H9 (cell line): ENCODE data around the gene PPM1M. TPM values are rescaled to one million over a fixed set of nuclear protein-coding genes. Genes with fewer than 3 reads are reported as not detected.

ENCODE experiments used
- DNase-seq: peaks from one replicate; pipeline ENCODE4 v3.0.0-alpha.2; 2017
- H2AFZ ChIP-seq: one replicate; pipeline ENCODE4 v1.6.1; 2013; ENCODE audit warnings: mild to moderate bottlenecking, low read length, control low read depth, moderate library complexity
- H2AK5ac ChIP-seq: 2 replicates; pipeline ENCODE4 v1.6.1; 2013; ENCODE audit warnings: low read length, control low read depth, mixed read lengths; ENCODE audit not compliant: insufficient read length
- H2BK120ac ChIP-seq: one replicate; pipeline ENCODE4 v1.6.1; 2013; ENCODE audit warnings: low read depth, mild to moderate bottlenecking, low read length, control low read depth, inconsistent platforms; ENCODE audit not compliant: poor library complexity, severe bottlenecking
- H2BK12ac ChIP-seq: 2 replicates; pipeline ENCODE4 v1.6.1; 2013; ENCODE audit warnings: low read length, control low read depth, mixed read lengths, low read depth; ENCODE audit not compliant: insufficient read length
- H2BK15ac ChIP-seq: 2 replicates; pipeline ENCODE4 v1.6.1; 2013; ENCODE audit warnings: low read depth, low read length, control low read depth
- H2BK20ac ChIP-seq: one replicate; pipeline ENCODE4 v1.6.1; 2013; ENCODE audit warnings: low read depth, mild to moderate bottlenecking, low read length, control low read depth, inconsistent platforms; ENCODE audit not compliant: poor library complexity, severe bottlenecking
- H2BK5ac ChIP-seq: 2 replicates; pipeline ENCODE4 v1.6.1; 2013; ENCODE audit warnings: low read length, control low read depth, mixed read lengths; ENCODE audit not compliant: insufficient read length
- H3K14ac ChIP-seq: 2 replicates; pipeline ENCODE4 v1.6.1; 2013; ENCODE audit warnings: low read length, control low read depth; ENCODE audit not compliant: insufficient read depth
- H3K18ac ChIP-seq: 2 replicates; pipeline ENCODE4 v1.6.1; 2013; ENCODE audit warnings: low read depth, mild to moderate bottlenecking, mixed read lengths, low read length, control low read depth; ENCODE audit not compliant: insufficient read length
- H3K23ac ChIP-seq: 2 replicates; pipeline ENCODE4 v1.6.1; 2013; ENCODE audit warnings: low read length, control low read depth, mixed read lengths, low read depth; ENCODE audit not compliant: insufficient read length
- H3K23me2 ChIP-seq: 2 replicates; pipeline ENCODE4 v1.6.1; 2013; ENCODE audit warnings: low read depth, mild to moderate bottlenecking, mixed read lengths, low read length, control low read depth; ENCODE audit not compliant: insufficient read length, poor library complexity, severe bottlenecking
- H3K27ac ChIP-seq: 2 replicates; pipeline ENCODE4 v1.5.1; 2013; ENCODE audit warnings: low read length, control low read depth, mixed read lengths, low read depth; ENCODE audit not compliant: insufficient read length
- H3K27me3 ChIP-seq: 2 replicates; pipeline ENCODE4 v1.6.1; 2013; ENCODE audit warnings: low read length, control low read depth, inconsistent platforms; ENCODE audit not compliant: insufficient read depth
- H3K4ac ChIP-seq: 2 replicates; pipeline ENCODE4 v1.6.1; 2013; ENCODE audit warnings: low read depth, mild to moderate bottlenecking, control low read depth, inconsistent platforms, low read length, moderate library complexity
- H3K4me1 ChIP-seq: 2 replicates; pipeline ENCODE4 v1.6.1; 2013; ENCODE audit warnings: low read length, control low read depth, inconsistent platforms; ENCODE audit not compliant: insufficient read depth
- H3K4me2 ChIP-seq: 2 replicates; pipeline ENCODE4 v1.6.1; 2013; ENCODE audit warnings: low read length, control low read depth, mixed read lengths; ENCODE audit not compliant: insufficient read length, insufficient read depth
- H3K56ac ChIP-seq: 2 replicates; pipeline ENCODE4 v1.6.1; 2013; ENCODE audit warnings: low read depth, mild to moderate bottlenecking, mixed read lengths, low read length, control low read depth; ENCODE audit not compliant: insufficient read length
- H3K79me1 ChIP-seq: 2 replicates; pipeline ENCODE4 v1.6.1; 2013; ENCODE audit warnings: low read depth, mild to moderate bottlenecking, moderate library complexity, low read length, control low read depth, inconsistent platforms; ENCODE audit not compliant: insufficient read depth, poor library complexity, severe bottlenecking
- H3K79me2 ChIP-seq: 2 replicates; pipeline ENCODE4 v1.6.1; 2013; ENCODE audit warnings: low read length, control low read depth, inconsistent platforms; ENCODE audit not compliant: insufficient read depth
- H3K9ac ChIP-seq: 2 replicates; pipeline ENCODE4 v1.6.1; 2013; ENCODE audit warnings: low read length, control low read depth, mixed read lengths; ENCODE audit not compliant: insufficient read length; ENCODE audit errors: extremely low read depth
- H3K9me3 ChIP-seq: one replicate; pipeline ENCODE4 v1.6.1; 2013; ENCODE audit warnings: low read depth, low read length, inconsistent platforms; ENCODE audit not compliant: control insufficient read depth
- H3T11ph ChIP-seq: one replicate; pipeline ENCODE4 v1.6.1; 2013; ENCODE audit warnings: mild to moderate bottlenecking, low read length, control low read depth, inconsistent platforms
- H4K20me1 ChIP-seq: one replicate; pipeline ENCODE4 v1.6.1; 2013; ENCODE audit not compliant: control insufficient read depth, insufficient read length, insufficient read depth
- H4K5ac ChIP-seq: 2 replicates; pipeline ENCODE4 v1.6.1; 2013; ENCODE audit warnings: low read depth, mild to moderate bottlenecking, mixed read lengths, low read length, control low read depth; ENCODE audit not compliant: insufficient read length
- H4K8ac ChIP-seq: replicated peaks from 2 replicates; pipeline ENCODE4 v1.6.1; 2013; ENCODE audit warnings: low read length, control low read depth, mixed read lengths, low read depth; ENCODE audit not compliant: insufficient read length
- H4K91ac ChIP-seq: 2 replicates; pipeline ENCODE4 v1.6.1; 2013; ENCODE audit warnings: low read depth, mild to moderate bottlenecking, moderate library complexity, mixed read lengths, low read length, control low read depth; ENCODE audit not compliant: insufficient read length
- H3K27ac Mint-ChIP-seq, 3 experiments: 2 replicates in 2 of 3; 3 replicates in 1 of 3; pipeline ENCODE4 v1.8.0; 2020 to 2021; ENCODE audit warnings: mixed read lengths in 3 of 3, mild to moderate bottlenecking in 1 of 3, moderate library complexity in 1 of 3
- H3K27me3 Mint-ChIP-seq: 2 replicates; pipeline ENCODE4 v1.8.0; 2021; ENCODE audit warnings: low read depth, mild to moderate bottlenecking, moderate library complexity, mixed read lengths
- H3K36me3 Mint-ChIP-seq, 3 experiments: 2 replicates in 2 of 3; 3 replicates in 1 of 3; pipeline ENCODE4 v1.8.0; 2020 to 2021; ENCODE audit warnings: low read depth in 3 of 3, mixed read lengths in 3 of 3; ENCODE audit not compliant: insufficient read depth in 1 of 3
- H3K4me1 Mint-ChIP-seq, 2 experiments: 2 replicates each; pipeline ENCODE4 v1.8.0; 2020; ENCODE audit warnings: mixed read lengths in 2 of 2
- H3K4me3 Mint-ChIP-seq, 2 experiments: 2 replicates in 1 of 2; 3 replicates in 1 of 2; pipeline ENCODE4 v1.8.0; 2020 to 2021; ENCODE audit warnings: mild to moderate bottlenecking in 2 of 2, mixed read lengths in 2 of 2, moderate library complexity in 1 of 2
- H3K9me3 Mint-ChIP-seq, 2 experiments: 2 replicates in 1 of 2; 3 replicates in 1 of 2; pipeline ENCODE4 v1.8.0; 2020; ENCODE audit warnings: mild to moderate bottlenecking in 2 of 2, mixed read lengths in 2 of 2, moderate library complexity in 1 of 2
- CTCF ChIP-seq: fragments of 200-600 bp; sonication (generic); conservative IDR thresholded peaks from 3 replicates; pipeline ENCODE4 v1.8.0; 2021; ENCODE audit warnings: antibody characterized with exemption, mild to moderate bottlenecking
- WGBS: extraction: QIAGEN DNeasy Blood & Tissue Kit; methylation state at CpG from one replicate; pipeline ENCODE4 v1.1.7; 2013; ENCODE audit warnings: missing lambda C conversion rate, low lambda C conversion rate, mixed read lengths; ENCODE audit not compliant: insufficient read length; ENCODE audit errors: extremely low coverage; 5-methylcytosine and 5-hydroxymethylcytosine counted together
- total RNA-seq: library from RNA; stranded (reverse); gene quantifications from 2 replicates; pipeline ENCODE4 v1.2.1, GENCODE V29; 2021

The PPM1M gene
- total RNA-seq, 1 experiment from 2014 or later = 7.4 TPM

DNA sequence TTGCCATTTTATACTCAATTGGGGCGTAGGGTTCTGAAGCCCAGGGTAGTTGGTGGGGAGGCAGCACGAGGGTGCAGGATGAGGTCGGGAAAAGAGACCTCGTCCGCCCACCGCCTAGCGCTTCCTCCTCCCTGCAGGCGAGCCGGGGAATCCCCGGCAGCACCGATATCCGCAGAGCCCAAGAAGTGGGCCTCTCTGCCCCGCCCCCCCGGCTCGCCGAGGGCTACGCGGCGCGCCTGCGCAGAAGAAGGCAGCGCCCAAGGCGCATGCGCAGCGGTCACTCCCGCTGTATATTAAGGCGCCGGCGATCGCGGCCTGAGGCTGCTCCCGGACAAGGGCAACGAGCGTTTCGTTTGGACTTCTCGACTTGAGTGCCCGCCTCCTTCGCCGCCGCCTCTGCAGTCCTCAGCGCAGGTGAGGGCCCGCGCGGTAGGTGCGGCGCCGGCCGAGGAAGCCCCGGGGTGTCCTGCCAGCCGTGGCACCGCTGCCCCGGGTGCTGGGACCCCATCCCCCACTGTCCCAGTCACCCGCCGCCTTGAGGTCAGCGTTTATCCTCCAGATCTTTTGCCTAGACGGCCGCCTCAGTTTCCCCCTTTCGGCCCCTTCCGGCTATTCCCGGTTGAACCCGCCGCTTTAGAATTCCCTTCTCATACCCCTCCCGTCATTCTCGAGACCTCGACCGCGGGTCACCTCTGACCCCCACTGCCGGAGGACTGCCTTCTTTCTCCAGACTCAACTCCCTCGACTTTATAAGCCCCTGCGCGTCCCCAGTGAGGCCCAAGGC lies 47.5 kb upstream of the PPM1M start, which contains the start of gene ALAS1:
Gene ALAS1 (plus strand): TSS at position 319 of the 784 bp plus-strand sequence. CDS start 1,082 bp downstream, outside the sequence.
- Histone ChIP-seq H3K27me3 (no peaks in the 10 kb centered on the region; the same call in 1 of the 2 replicates), H2AFZ (no peak within 1 kb of the TSS), H4K5ac (no peak within 1 kb of the TSS), H4K91ac (no peak within 1 kb of the TSS), H3K23me2 (peaks cover 7% of the 10 kb centered on the region), H3K18ac (peak within 1 kb of the TSS; percentile 16), H3K79me2 (no peaks in the 10 kb centered on the region), H2BK5ac (no peak within 1 kb of the TSS), H3K9ac (peak within 1 kb of the TSS; percentile 58), H3K4me1 (no peaks in the 10 kb centered on the region), H3K9me3 (no peaks in the 10 kb centered on the region), H3T11ph (no peak within 1 kb of the TSS), H2BK12ac (no peak within 1 kb of the TSS), H2AK5ac (no peak within 1 kb of the TSS), H3K4me2 (peak within 1 kb of the TSS; percentile 82), H3K4ac (no peak within 1 kb of the TSS), H4K8ac (no peak within 1 kb of the TSS), H4K20me1 (no peaks in the 10 kb centered on the region), H3K23ac (no peak within 1 kb of the TSS), H2BK15ac (no peak within 1 kb of the TSS), H3K79me1 (no peaks in the 10 kb centered on the region), H3K14ac (peak within 1 kb of the TSS; percentile 28; the same call in 1 of the 2 replicates), H2BK20ac (no peak within 1 kb of the TSS), H3K56ac (no peak within 1 kb of the TSS), H3K27ac (no peak within 1 kb of the TSS), H2BK120ac (no peak within 1 kb of the TSS)
- peaks cover 12 to 38% (median 32%) of the 10 kb centered on the region in 3 experiments; a peak in 6 of 7 replicates for H3K36me3 Mint-ChIP-seq
- WGBS = no CpG with 5 or more reads among the region's 71 CpGs
- peaks cover 16 to 17% of the 10 kb centered on the region in 2 experiments for H3K4me1 Mint-ChIP-seq
- H3K4me3 Mint-ChIP-seq = peak within 1 kb of the TSS; percentile 98 to 99
- peak within 1 kb of the TSS in 2 of 3 experiments; percentile 94 to 95; a peak in 4 of 7 replicates for H3K27ac Mint-ChIP-seq
- H3K9me3 Mint-ChIP-seq = no peaks in the 10 kb centered on the region
- TF ChIP-seq CTCF = peak; percentile 41; the same call in 2 of the 3 replicates
- H3K27me3 Mint-ChIP-seq = peaks cover 5% of the 10 kb centered on the region
- DNase-seq = peak; percentile 95
